IMR-90 (cell line): ENCODE results near the gene TIMM17B. TPM values are rescaled to one million over a fixed set of nuclear protein-coding genes. Genes with fewer than 3 reads are reported as not detected.

Experiments used
- ATAC-seq: fragments of 200-7000 bp; cut with Tn5 transposase; 2 replicates; pipeline ENCODE4 v1.9.1; 2020; ENCODE audit warnings: low read depth, mild to moderate bottlenecking, moderate library complexity
- BruUV-seq: library from RNA; stranded (reverse); fragments of 400-500 nt; replicated peaks from 2 replicates; lab custom pipeline; 2021; lab: Mats Ljungman, UMichigan
- CTCF ChIA-PET: fragments of 300-600 bp; formaldehyde crosslinking; extraction: SDS; loops from one replicate; lab custom pipeline; 2021; ENCODE audit warnings: antibody characterized with exemption; lab: Yijun Ruan, JAX
- POLR2A ChIA-PET: fragments of 300-600 bp; sonication (Branson Sonifier 250); formaldehyde crosslinking; loops from one replicate; lab custom pipeline; 2022; ENCODE audit warnings: antibody characterized with exemption; ENCODE audit not compliant: unreplicated experiment; lab: Charles Lee
- DNase-seq: peaks from one replicate; pipeline ENCODE4 v3.0.0; 2013
- H2AFZ ChIP-seq: replicated peaks from 2 replicates; pipeline ENCODE3; 2013; ENCODE audit warnings: low read length, mild to moderate bottlenecking; ENCODE audit not compliant: poor library complexity
- H2AK5ac ChIP-seq: 2 replicates; pipeline ENCODE4 v1.6.1; 2013; ENCODE audit warnings: low read depth, low read length, inconsistent platforms
- H2AK9ac ChIP-seq: replicated peaks from 2 replicates; pipeline ENCODE3; 2013; ENCODE audit warnings: mild to moderate bottlenecking, low read depth, low read length, moderate library complexity; ENCODE audit not compliant: poor library complexity
- H2BK120ac ChIP-seq: 2 replicates; pipeline ENCODE4 v1.6.1; 2013; ENCODE audit warnings: low read depth, low read length, inconsistent platforms
- H2BK15ac ChIP-seq: 3 replicates; pipeline ENCODE4 v1.6.1; 2013; ENCODE audit warnings: low read depth, low read length, inconsistent platforms
- H2BK20ac ChIP-seq: 2 replicates; pipeline ENCODE4 v1.6.1; 2013; ENCODE audit warnings: low read depth, mild to moderate bottlenecking, inconsistent platforms, low read length, moderate library complexity
- H2BK5ac ChIP-seq: 2 replicates; pipeline ENCODE4 v1.6.1; 2013; ENCODE audit warnings: mild to moderate bottlenecking, low read depth, low read length, inconsistent platforms; ENCODE audit not compliant: poor library complexity, severe bottlenecking
- H3K14ac ChIP-seq: replicated peaks from 2 replicates; pipeline ENCODE4 v1.6.1; 2013; ENCODE audit warnings: low read depth, low read length, inconsistent platforms
- H3K18ac ChIP-seq: 2 replicates; pipeline ENCODE4 v1.6.1; 2013; ENCODE audit warnings: low read depth, low read length, control low read depth
- H3K23ac ChIP-seq: 2 replicates; pipeline ENCODE4 v1.6.1; 2013; ENCODE audit warnings: low read depth, low read length, inconsistent platforms
- H3K27ac ChIP-seq: 2 replicates; pipeline ENCODE4 v1.5.1; 2013; ENCODE audit warnings: mild to moderate bottlenecking, control low read depth, low read length; ENCODE audit not compliant: insufficient read depth
- H3K27me3 ChIP-seq: 2 replicates; pipeline ENCODE4 v1.6.1; 2013; ENCODE audit warnings: low read length; ENCODE audit not compliant: control insufficient read depth, insufficient read depth
- H3K36me3 ChIP-seq: 2 replicates; pipeline ENCODE4 v1.6.1; 2013; ENCODE audit warnings: low read length, mixed read lengths; ENCODE audit not compliant: control insufficient read depth, insufficient read depth
- H3K4ac ChIP-seq: 2 replicates; pipeline ENCODE4 v1.6.1; 2013; ENCODE audit warnings: low read depth, low read length, inconsistent platforms
- H3K4me1 ChIP-seq: 2 replicates; pipeline ENCODE4 v1.6.1; 2013; ENCODE audit warnings: low read length, mixed read lengths; ENCODE audit not compliant: control insufficient read depth, insufficient read depth
- H3K4me2 ChIP-seq: 2 replicates; pipeline ENCODE4 v1.6.1; 2013; ENCODE audit warnings: low read depth, mild to moderate bottlenecking, control low read depth, low read length, moderate library complexity
- H3K4me3 ChIP-seq: 2 replicates; pipeline ENCODE4 v1.5.1; 2013; ENCODE audit warnings: low read depth, mild to moderate bottlenecking, control low read depth, low read length, moderate library complexity; ENCODE audit not compliant: insufficient read depth
- H3K56ac ChIP-seq: 2 replicates; pipeline ENCODE4 v1.6.1; 2013; ENCODE audit warnings: low read length, inconsistent platforms; ENCODE audit not compliant: insufficient read depth; ENCODE audit errors: extremely low read depth
- H3K79me1 ChIP-seq, 2 experiments: 2 replicates each; pipeline ENCODE4 v1.6.1; 2013; ENCODE audit warnings: low read length in 2 of 2, inconsistent platforms in 1 of 2, low read depth in 1 of 2
- H3K9ac ChIP-seq: 2 replicates; pipeline ENCODE4 v1.6.1; 2013; ENCODE audit warnings: low read depth, low read length, control low read depth
- H3K9me1 ChIP-seq: 2 replicates; pipeline ENCODE4 v1.6.1; 2013; ENCODE audit warnings: low read length, inconsistent platforms; ENCODE audit not compliant: insufficient read depth
- H3K9me3 ChIP-seq: 2 replicates; pipeline ENCODE4 v1.6.1; 2013; ENCODE audit warnings: low read length; ENCODE audit not compliant: control insufficient read depth, insufficient read depth
- H4K20me1 ChIP-seq: 2 replicates; pipeline ENCODE4 v1.6.1; 2013; ENCODE audit warnings: low read length, inconsistent platforms; ENCODE audit not compliant: insufficient read depth
- H4K5ac ChIP-seq: 2 replicates; pipeline ENCODE4 v1.6.1; 2013; ENCODE audit warnings: mild to moderate bottlenecking, low read depth, low read length, control low read depth
- H4K8ac ChIP-seq, 2 experiments: 2 replicates each; pipeline ENCODE4 v1.6.1; 2013; ENCODE audit warnings: low read depth in 2 of 2, low read length in 2 of 2, control low read depth in 1 of 2, inconsistent platforms in 1 of 2
- H4K91ac ChIP-seq: 2 replicates; pipeline ENCODE4 v1.6.1; 2013; ENCODE audit warnings: low read depth, low read length, inconsistent platforms; ENCODE audit not compliant: insufficient read depth
- MXI1 ChIP-seq: IDR thresholded peaks from 2 replicates; pipeline ENCODE4 v1.6.1; 2012; ENCODE audit warnings: low read depth, mild to moderate bottlenecking, low read length, moderate library complexity, borderline replicate concordance
- USF2 ChIP-seq: fragments of 150-350 bp; IDR thresholded peaks from 2 replicates; pipeline ENCODE4 v1.6.1; 2017; ENCODE audit warnings: mild to moderate bottlenecking, antibody characterized with exemption, low read length, low read depth
- WGBS, 2 experiments: methylation state at CpG; one replicate each; pipeline versions ENCODE4 v1.1.5 to v1.1.7; 2013; ENCODE audit warnings: missing lambda C conversion rate in 2 of 2; ENCODE audit not compliant: insufficient read length in 1 of 2; ENCODE audit errors: extremely low coverage in 2 of 2; 5-methylcytosine and 5-hydroxymethylcytosine counted together
- dilution Hi-C: fragments of 300-500 bp; cut with HindIII; formaldehyde crosslinking; loops from one replicate; pipeline ENCODE4 v1.14.3; 2018; ENCODE audit warnings: low sequenced_read_pairs; ENCODE audit not compliant: unreplicated experiment
- in situ Hi-C: fragments of 300-500 bp; cut with MboI; formaldehyde crosslinking; loops from 3 replicates; pipeline ENCODE4 v1.14.3; 2019; ENCODE audit warnings: low sequenced_read_pairs, inconsistent platforms, mixed read lengths
- intact Hi-C: fragments of 100-400 bp; cut with micrococcal nuclease; formaldehyde crosslinking; loops from 2 replicates; pipeline ENCODE4 v1.10.0; 2022
- polyA plus RNA-seq, 3 experiments: library from polyadenylated mRNA; depleted of rRNA; stranded (reverse); fragments of >200 nt; gene quantifications; 2 replicates each; pipeline ENCODE4 v1.2.3, GENCODE V29; 2012; ENCODE audit warnings: low replicate concordance in 1 of 3
- total RNA-seq: library from RNA; depleted of rRNA; stranded (reverse); fragments of >200 nt; gene quantifications from 2 replicates; pipeline ENCODE4 v1.2.3, GENCODE V29; 2012

The TIMM17B gene
- total and polyA plus RNA-seq, 2 of the 4 experiments (the other 2 are of a cell fraction): 28.7 to 73.6 TPM

GRCh38 chrX:48939524-48940228 is 42.1 kb upstream of the TIMM17B start (continued):
- TF ChIP-seq MXI1: no peak

GRCh38 chrX:48938721-48939425 is 41.3 kb upstream of the TIMM17B start:
- Histone ChIP-seq H4K20me1 (peaks cover 43% of the 10 kb centered on the region), H3K56ac (no peak overlapping the region), H3K79me1 (peaks cover 0 to 51% of the 10 kb centered on the region in 2 experiments; a peak in 3 of 4 replicates), H2AFZ (no peak overlapping the region), H3K23ac (no peak overlapping the region), H4K5ac (no peak overlapping the region), H2BK15ac (no peak overlapping the region), H3K9ac (no peak overlapping the region), H4K8ac (no peak overlapping the region), H4K91ac (no peak overlapping the region), H2BK120ac (no peak overlapping the region), H3K4me2 (no peak overlapping the region), H3K27me3 (no peaks in the 10 kb centered on the region), H3K4ac (no peak overlapping the region), H3K36me3 (peaks cover 34% of the 10 kb centered on the region), H2AK5ac (no peak overlapping the region), H3K4me3 (no peak overlapping the region), H3K27ac (no peak overlapping the region), H3K14ac (no peak overlapping the region), H2AK9ac (no peak overlapping the region), H3K18ac (no peak overlapping the region), H2BK20ac (no peak overlapping the region), H3K9me3 (no peaks in the 10 kb centered on the region), H2BK5ac (no peak overlapping the region), H3K9me1 (peaks cover 4% of the 10 kb centered on the region; the same call in 1 of the 2 replicates), H3K4me1 (no peaks in the 10 kb centered on the region; the same call in 1 of the 2 replicates)
- WGBS, 2 experiments: no CpG with 5 or more reads among the region's 1 CpG
- in situ Hi-C loops: no loop called here
- no TSS peak for BruUV-seq
- dilution Hi-C loops: no loop called here
- CTCF ChIA-PET: interaction anchor here (0.9 kb wide), 1 partner anchor 235 kb away, joined by 6 read pairs; no protein-coding TSS in a partner anchor
- intact Hi-C loops: no loop called here
- POLR2A ChIA-PET: no interaction called here
- ATAC-seq: no peak
- TF ChIP-seq USF2: no peak
- no peak for DNase-seq
